Sigmoid colon (tissue), 4 donors: ENCODE measurements around the gene HHAT.

Experiments
- CTCF ChIP-seq, 4 experiments: fragments of 450-650 bp in 3 of 4; fragments of 200-600 bp in 1 of 4; IDR thresholded peaks; one replicate each; pipeline ENCODE4 v1.5.1; 2016 to 2019; ENCODE audit warnings: antibody characterized with exemption in 4 of 4, mild to moderate bottlenecking in 3 of 4, moderate library complexity in 2 of 4
- POLR2AphosphoS5 ChIP-seq, 4 donors: sonication (generic); formaldehyde crosslinking; IDR thresholded peaks; one replicate each; pipeline ENCODE4 v1.6.1; 2017; ENCODE audit warnings: antibody characterized with exemption in 4 of 4

GRCh38 chr1:210298296-210298695 is 30.4 kb upstream of the HHAT start:
- TF ChIP-seq CTCF (IDR thresholded peaks at IDR 0.05) (no peak), POLR2AphosphoS5 (IDR thresholded peaks at IDR 0.05) (no peak)
